PC-9 (cell line): Measurements from ENCODE around the gene ADAMTS12.

ENCODE experiments used
- CTCF ChIP-seq: fragments of 200-600 bp; sonication (generic); conservative IDR thresholded peaks from 2 replicates; pipeline ENCODE4 v1.6.1; 2017; ENCODE audit warnings: mixed run types, antibody characterized with exemption, mild to moderate bottlenecking, moderate library complexity
- EZH2 ChIP-seq: fragments of 200-600 bp; sonication (generic); IDR thresholded peaks from 2 replicates; pipeline ENCODE4 v1.8.0; 2017; ENCODE audit warnings: antibody characterized with exemption, low read depth

GRCh38 chr5:33809936-33810335, 81.9 kb downstream of the ADAMTS12 start:
- no peak for TF ChIP-seq CTCF
- no peak for TF ChIP-seq EZH2
